K562 (cell line): ENCODE results near the gene ABHD16A. TPM values are rescaled to one million over a fixed set of nuclear protein-coding genes. Genes with fewer than 3 reads are reported as not detected.
A peak's percentile ranks its signal among the peaks of the same experiment; 100 is the strongest.

Experiments used
- BDP1 ChIP-seq: IDR thresholded peaks from 3 replicates; pipeline ENCODE4 v1.6.1; 2011; ENCODE audit not compliant: insufficient read length, insufficient read depth
- HNRNPL ChIP-seq: fragments of 200-400 bp; formaldehyde crosslinking; IDR thresholded peaks from 2 replicates; pipeline ENCODE4 v1.6.1; 2017; ENCODE audit warnings: low read depth, mild to moderate bottlenecking, low read length
- KAT7 ChIP-seq: sonication (generic); formaldehyde crosslinking; IDR thresholded peaks from 2 replicates; pipeline ENCODE4 v1.8.0; 2022; ENCODE audit warnings: missing genetic modification reagents, mild to moderate bottlenecking, borderline replicate concordance
- MECOM ChIP-seq: fragments of 250-450 bp; sonication (Bioruptor Pico); IDR thresholded peaks from 2 replicates; pipeline ENCODE4 v1.8.0; 2022; ENCODE audit warnings: inconsistent platforms
- NCOA1 ChIP-seq: fragments of 450-650 bp; IDR thresholded peaks from 2 replicates; pipeline ENCODE4 v1.6.1; 2016; ENCODE audit warnings: low read depth
- NCOA6 ChIP-seq: fragments of 450-650 bp; IDR thresholded peaks from 2 replicates; pipeline ENCODE4 v1.6.1; 2017; ENCODE audit warnings: mild to moderate bottlenecking
- SAP30 ChIP-seq: fragments of 200-600 bp; sonication (generic); IDR thresholded peaks from 2 replicates; pipeline ENCODE4 v1.6.1; 2012; ENCODE audit warnings: borderline replicate concordance, low read depth, mild to moderate bottlenecking, moderate library complexity, low read length, control low read depth, inconsistent platforms; ENCODE audit not compliant: insufficient read depth, poor library complexity, severe bottlenecking
- ZKSCAN1 ChIP-seq: fragments of 150-350 bp; IDR thresholded peaks from 2 replicates; pipeline ENCODE4 v1.6.1; 2016; ENCODE audit warnings: low read depth, low read length
- polyA plus RNA-seq, 8 experiments: library from polyadenylated mRNA; depleted of rRNA in 4 of 8; stranded (reverse) in 5 of 8; unstranded in 3 of 8; fragments of >200 nt; fragmentation: Nextera tagmentation in 2 of 8; fragmentation: Illumina TruSeq in 1 of 8; extraction: Ambion mirVana in 2 of 8; extraction: Trizol in 1 of 8; gene quantifications; 2 replicates each; pipeline versions ENCODE4 v1.2.1 to v1.2.3, GENCODE V29; 2011 to 2014; ENCODE audit warnings: inconsistent platforms in 1 of 8, missing spikeins in 1 of 8
- total RNA-seq, 7 experiments: library from RNA; depleted of rRNA in 6 of 7; stranded (reverse); fragments of >200 nt in 6 of 7; fragmentation: Illumina TruSeq in 2 of 7; extraction: Trizol in 2 of 7; gene quantifications; 2 replicates each; pipeline versions ENCODE4 v1.2.1 to v1.2.3, GENCODE V29; 2011 to 2021; ENCODE audit warnings: low replicate concordance in 1 of 7
- TF ChIP-seq, protein P1 (sequence below), 2 experiments: fragments of 450-650 bp; formaldehyde crosslinking in 1 of 2; IDR thresholded peaks; 2 replicates each; pipeline versions ENCODE4 v1.4.0 to v1.6.1; 2014 to 2020; ENCODE audit warnings: mild to moderate bottlenecking in 2 of 2, borderline replicate concordance in 1 of 2, low read depth in 1 of 2
- TF ChIP-seq, protein P2 (sequence below): fragments of 250-450 bp; sonication (Bioruptor Pico); IDR thresholded peaks from 2 replicates; pipeline ENCODE4 v1.5.0; 2021
- TF ChIP-seq, protein P3 (sequence below): sonication (generic); formaldehyde crosslinking; IDR thresholded peaks from 2 replicates; pipeline ENCODE4 v1.8.1; 2023; ENCODE audit warnings: mild to moderate bottlenecking, missing genetic modification reagents
- TF ChIP-seq, protein P4 (sequence below): fragments of 450-650 bp; IDR thresholded peaks from 2 replicates; pipeline ENCODE4 v1.6.1; 2017; ENCODE audit warnings: mild to moderate bottlenecking, moderate library complexity

Gene ABHD16A
- total and polyA plus RNA-seq, 9 of the 15 experiments (the other 6 are each of a cell fraction or from before 2014, with no cell fraction given): 25.8 to 120 (median 81.6) TPM

DNA sequence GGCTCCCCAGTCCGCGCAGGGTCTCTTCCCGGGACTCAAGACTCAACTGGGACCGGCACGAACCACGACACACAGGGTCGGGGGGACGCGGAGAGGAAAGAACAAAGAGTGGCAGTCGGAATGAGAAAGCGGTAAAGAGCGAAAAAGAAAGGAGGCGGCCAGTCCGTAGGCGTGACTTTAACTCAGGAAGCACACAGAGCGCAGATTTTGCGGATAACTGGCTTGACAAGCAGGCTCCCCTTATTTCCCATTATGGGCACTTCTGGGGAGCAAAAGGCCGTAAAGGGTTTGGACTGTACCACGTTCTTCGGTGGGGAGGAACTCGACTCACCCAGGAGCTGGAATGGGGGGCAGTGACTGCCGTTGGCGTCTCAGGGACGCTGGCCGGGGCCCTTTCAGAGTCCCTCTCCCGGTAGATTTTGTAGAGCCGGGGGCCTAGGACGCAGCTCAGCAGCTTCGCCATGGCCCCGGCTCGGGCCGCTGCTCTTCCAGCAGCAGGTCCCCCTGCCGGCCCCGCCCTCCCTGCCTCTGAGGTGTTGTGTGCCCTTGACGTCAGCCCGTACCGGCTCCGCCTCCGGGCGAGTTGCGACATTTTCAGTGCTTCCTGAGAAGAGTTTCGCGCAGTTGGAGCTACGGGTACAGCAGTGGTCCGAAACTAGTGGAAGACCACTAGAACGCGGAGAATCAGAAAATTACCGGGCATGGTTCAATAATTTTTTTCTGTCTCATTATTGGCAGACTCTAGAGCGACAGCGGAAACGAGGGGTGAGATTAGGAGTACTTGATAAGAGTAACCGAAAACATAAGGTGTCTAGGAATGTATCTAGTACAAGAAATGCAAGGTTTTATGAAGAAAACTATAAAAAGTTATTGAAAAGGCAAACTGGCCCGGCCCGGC is at the start of gene ABHD16A (continued):
- TF ChIP-seq HNRNPL (no peak), KAT7 (peak; percentile 60), ZKSCAN1 (0 out of 2 replicates have a peak, but pooled peaks have one; percentile 59), NCOA6 (no peak), NCOA1 (peak; percentile 39), MECOM (CRISPR knock-in tag) (no peak), SAP30 (peak; percentile 80), BDP1 (no peak)
- TF ChIP-seq, protein P1, sequence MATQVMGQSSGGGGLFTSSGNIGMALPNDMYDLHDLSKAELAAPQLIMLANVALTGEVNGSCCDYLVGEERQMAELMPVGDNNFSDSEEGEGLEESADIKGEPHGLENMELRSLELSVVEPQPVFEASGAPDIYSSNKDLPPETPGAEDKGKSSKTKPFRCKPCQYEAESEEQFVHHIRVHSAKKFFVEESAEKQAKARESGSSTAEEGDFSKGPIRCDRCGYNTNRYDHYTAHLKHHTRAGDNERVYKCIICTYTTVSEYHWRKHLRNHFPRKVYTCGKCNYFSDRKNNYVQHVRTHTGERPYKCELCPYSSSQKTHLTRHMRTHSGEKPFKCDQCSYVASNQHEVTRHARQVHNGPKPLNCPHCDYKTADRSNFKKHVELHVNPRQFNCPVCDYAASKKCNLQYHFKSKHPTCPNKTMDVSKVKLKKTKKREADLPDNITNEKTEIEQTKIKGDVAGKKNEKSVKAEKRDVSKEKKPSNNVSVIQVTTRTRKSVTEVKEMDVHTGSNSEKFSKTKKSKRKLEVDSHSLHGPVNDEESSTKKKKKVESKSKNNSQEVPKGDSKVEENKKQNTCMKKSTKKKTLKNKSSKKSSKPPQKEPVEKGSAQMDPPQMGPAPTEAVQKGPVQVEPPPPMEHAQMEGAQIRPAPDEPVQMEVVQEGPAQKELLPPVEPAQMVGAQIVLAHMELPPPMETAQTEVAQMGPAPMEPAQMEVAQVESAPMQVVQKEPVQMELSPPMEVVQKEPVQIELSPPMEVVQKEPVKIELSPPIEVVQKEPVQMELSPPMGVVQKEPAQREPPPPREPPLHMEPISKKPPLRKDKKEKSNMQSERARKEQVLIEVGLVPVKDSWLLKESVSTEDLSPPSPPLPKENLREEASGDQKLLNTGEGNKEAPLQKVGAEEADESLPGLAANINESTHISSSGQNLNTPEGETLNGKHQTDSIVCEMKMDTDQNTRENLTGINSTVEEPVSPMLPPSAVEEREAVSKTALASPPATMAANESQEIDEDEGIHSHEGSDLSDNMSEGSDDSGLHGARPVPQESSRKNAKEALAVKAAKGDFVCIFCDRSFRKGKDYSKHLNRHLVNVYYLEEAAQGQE (IDR thresholded peaks at IDR 0.05; ENCODE audit: borderline replicate concordance): 0 out of 2 replicates have a peak, but pooled peaks have one; percentile 26
- TF ChIP-seq, protein P1 (CRISPR knock-in tag; IDR thresholded peaks at IDR 0.05; ENCODE audit: low read depth): peak; percentile 77; the same call in 1 of the 2 replicates
- TF ChIP-seq, protein P2, sequence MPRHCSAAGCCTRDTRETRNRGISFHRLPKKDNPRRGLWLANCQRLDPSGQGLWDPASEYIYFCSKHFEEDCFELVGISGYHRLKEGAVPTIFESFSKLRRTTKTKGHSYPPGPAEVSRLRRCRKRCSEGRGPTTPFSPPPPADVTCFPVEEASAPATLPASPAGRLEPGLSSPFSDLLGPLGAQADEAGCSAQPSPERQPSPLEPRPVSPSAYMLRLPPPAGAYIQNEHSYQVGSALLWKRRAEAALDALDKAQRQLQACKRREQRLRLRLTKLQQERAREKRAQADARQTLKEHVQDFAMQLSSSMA (CRISPR knock-in tag): 0 out of 2 replicates have a peak, but pooled peaks have one; percentile 34
- TF ChIP-seq, protein P3, sequence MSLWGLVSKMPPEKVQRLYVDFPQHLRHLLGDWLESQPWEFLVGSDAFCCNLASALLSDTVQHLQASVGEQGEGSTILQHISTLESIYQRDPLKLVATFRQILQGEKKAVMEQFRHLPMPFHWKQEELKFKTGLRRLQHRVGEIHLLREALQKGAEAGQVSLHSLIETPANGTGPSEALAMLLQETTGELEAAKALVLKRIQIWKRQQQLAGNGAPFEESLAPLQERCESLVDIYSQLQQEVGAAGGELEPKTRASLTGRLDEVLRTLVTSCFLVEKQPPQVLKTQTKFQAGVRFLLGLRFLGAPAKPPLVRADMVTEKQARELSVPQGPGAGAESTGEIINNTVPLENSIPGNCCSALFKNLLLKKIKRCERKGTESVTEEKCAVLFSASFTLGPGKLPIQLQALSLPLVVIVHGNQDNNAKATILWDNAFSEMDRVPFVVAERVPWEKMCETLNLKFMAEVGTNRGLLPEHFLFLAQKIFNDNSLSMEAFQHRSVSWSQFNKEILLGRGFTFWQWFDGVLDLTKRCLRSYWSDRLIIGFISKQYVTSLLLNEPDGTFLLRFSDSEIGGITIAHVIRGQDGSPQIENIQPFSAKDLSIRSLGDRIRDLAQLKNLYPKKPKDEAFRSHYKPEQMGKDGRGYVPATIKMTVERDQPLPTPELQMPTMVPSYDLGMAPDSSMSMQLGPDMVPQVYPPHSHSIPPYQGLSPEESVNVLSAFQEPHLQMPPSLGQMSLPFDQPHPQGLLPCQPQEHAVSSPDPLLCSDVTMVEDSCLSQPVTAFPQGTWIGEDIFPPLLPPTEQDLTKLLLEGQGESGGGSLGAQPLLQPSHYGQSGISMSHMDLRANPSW (CRISPR knock-in tag): no peak; the same call in 1 of the 2 replicates
- TF ChIP-seq, protein P4, sequence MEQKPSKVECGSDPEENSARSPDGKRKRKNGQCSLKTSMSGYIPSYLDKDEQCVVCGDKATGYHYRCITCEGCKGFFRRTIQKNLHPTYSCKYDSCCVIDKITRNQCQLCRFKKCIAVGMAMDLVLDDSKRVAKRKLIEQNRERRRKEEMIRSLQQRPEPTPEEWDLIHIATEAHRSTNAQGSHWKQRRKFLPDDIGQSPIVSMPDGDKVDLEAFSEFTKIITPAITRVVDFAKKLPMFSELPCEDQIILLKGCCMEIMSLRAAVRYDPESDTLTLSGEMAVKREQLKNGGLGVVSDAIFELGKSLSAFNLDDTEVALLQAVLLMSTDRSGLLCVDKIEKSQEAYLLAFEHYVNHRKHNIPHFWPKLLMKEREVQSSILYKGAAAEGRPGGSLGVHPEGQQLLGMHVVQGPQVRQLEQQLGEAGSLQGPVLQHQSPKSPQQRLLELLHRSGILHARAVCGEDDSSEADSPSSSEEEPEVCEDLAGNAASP: no peak
